NCI-H82 treated with DMSO at 0.1 percent for 48 hours (cell line): ENCODE measurements around the gene RPL37A.

Experiments
- DNase-seq: peaks from one replicate; lab custom pipeline; 2025; ENCODE audit not compliant: unreplicated experiment; lab: John Stamatoyannopoulos, UW

Gene RPL37A

DNA sequence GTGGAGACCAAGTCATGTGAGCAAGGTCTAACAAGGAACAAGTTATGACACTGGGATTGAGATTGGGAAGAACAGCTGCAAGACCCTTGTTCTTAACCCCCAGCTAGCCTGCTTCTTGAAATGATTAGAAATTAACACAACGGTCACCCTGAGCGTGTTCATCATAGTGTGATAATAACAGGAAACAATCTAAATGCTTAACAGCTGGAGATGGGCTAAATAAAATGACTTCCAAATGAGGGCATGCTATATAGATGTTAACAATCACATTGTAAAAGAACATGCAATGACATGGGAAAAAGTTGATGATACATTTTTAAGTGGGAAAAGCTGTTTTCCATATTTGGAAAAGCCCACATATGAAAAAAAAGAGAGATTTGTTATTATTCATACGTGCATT is 47.6 kb downstream of the RPL37A start:
- no peak for DNase-seq

GRCh38 chr2:216546641-216547403 is 48.2 kb downstream of the RPL37A start:
- DNase-seq = no peak

DNA sequence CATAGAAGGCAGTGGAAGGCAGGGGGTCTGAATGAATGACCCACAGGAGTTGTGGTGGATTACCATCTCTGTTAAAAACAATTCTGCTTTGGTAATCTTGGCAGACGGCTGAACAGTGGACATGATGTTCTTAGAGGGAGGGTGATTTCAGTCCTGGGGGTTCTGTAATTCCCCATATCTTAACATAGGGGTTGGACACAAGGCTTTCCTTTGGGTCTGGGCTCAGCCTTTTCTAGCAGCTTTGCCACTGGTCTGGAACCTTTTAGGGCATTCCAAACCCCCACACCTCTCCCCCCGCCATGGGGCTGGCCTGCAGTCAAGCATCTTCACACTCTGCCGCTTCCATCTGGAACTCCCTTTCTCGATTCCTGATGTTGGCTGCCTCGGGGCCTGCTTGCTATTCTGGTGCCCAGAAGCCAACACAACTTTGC is 50.3 kb downstream of the RPL37A start:
- DNase-seq = no peak

GRCh38 chr2:216549926-216550690 is 51.5 kb downstream of the RPL37A start:
- no peak for DNase-seq

DNA sequence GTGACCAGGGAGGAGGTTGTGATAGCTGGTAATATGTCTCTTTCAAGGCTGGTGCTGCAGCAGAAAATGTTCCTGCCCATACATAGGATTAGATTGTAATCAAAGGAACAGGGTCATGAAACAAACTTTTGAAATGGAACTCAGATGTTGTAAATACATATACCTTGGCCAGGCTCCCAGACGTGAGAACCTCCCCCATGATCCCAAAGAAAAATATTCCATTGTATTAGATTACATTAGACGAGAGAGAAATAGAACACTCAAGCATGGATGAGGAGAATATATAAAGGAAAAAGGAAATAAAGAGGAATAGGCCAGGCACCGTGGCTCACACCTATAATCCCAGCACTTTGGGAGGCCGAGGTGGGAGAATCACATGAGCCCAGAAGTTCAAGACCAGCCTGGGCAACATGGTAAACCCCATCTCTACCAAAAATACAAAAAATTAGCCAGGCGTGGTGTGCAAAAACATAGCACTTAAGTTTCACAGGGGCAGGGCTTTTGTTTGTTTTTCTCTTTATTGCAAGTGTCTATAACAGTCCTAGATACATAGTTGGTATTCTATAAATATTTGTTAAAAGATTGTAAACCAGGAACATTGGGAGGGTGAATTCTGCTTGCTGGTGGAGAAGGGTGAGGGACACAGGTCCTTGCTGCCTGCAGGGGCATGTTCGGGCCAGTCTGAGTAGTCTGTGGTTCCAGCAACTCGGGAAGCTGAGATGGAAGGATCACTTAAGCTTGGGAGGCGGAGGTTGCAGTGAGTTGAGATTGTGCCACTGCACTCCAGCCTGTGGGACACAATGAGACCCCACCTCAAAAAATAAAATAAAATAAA is 52.8 kb downstream of the RPL37A start:
- DNase-seq = no peak

- DNase-seq = no peak
Measured at GRCh38 chr2:216553093-216553478, 54.4 kb downstream of the RPL37A start.
